Brain microvascular endothelial cell (primary cell): Measurements from ENCODE around the gene MARCHF9.

Source experiments
- DNase-seq: peaks from one replicate; pipeline ENCODE4 v3.0.0-alpha.2; 2020
- H3K27ac ChIP-seq: fragments of 250-450 bp; sonication (Bioruptor Pico); 2 replicates; pipeline ENCODE4 v1.5.1; 2020; ENCODE audit warnings: mild to moderate bottlenecking, moderate library complexity
- H3K27me3 ChIP-seq: fragments of 250-450 bp; sonication (Bioruptor Pico); replicated peaks from 2 replicates; pipeline ENCODE4 v1.5.1; 2020; ENCODE audit warnings: mild to moderate bottlenecking
- H3K36me3 ChIP-seq: fragments of 250-450 bp; sonication (Bioruptor Pico); replicated peaks from 2 replicates; pipeline ENCODE4 v1.5.1; 2020; ENCODE audit warnings: mild to moderate bottlenecking
- H3K4me3 ChIP-seq: 2 replicates; pipeline ENCODE4 v1.5.1; 2011; ENCODE audit warnings: low read depth, mild to moderate bottlenecking, control low read depth, low read length, moderate library complexity
- CTCF ChIP-seq: IDR thresholded peaks from 2 replicates; pipeline ENCODE4 v1.5.1; 2011; ENCODE audit warnings: low read depth, mild to moderate bottlenecking, moderate library complexity, low read length, control low read depth, inconsistent platforms; ENCODE audit errors: missing control alignments
- in situ Hi-C: cut with HindIII; loops from 2 replicates; pipeline ENCODE4 v1.10.0; 2017; ENCODE audit warnings: low sequenced_read_pairs, low pct_ligation_motif_present

The MARCHF9 gene

GRCh38 chr12:57765003-57765697, 10.2 kb downstream of the MARCHF9 start:
- Histone ChIP-seq H3K4me3 (peak overlapping the region; percentile 39), H3K27me3 (peaks cover 27% of the 10 kb centered on the region), H3K27ac (no peak overlapping the region), H3K36me3 (peaks cover 6% of the 10 kb centered on the region)
- no peak for DNase-seq
- in situ Hi-C loops = no loop called here
- peak; percentile 62 for TF ChIP-seq CTCF

- in situ Hi-C loops = no loop called here
- no peak for DNase-seq
- Histone ChIP-seq H3K27ac (no peak overlapping the region), H3K36me3 (peaks cover 10% of the 10 kb centered on the region), H3K4me3 (peak overlapping the region; percentile 31), H3K27me3 (peaks cover 27% of the 10 kb centered on the region)
- no peak for TF ChIP-seq CTCF
Measured at GRCh38 chr12:57765698-57766463, 11.0 kb downstream of the MARCHF9 start.

- Histone ChIP-seq H3K27me3 (peaks cover 27% of the 10 kb centered on the region), H3K27ac (no peak within 1 kb of the TSS), H3K4me3 (peak within 1 kb of the TSS; percentile 31), H3K36me3 (peaks cover 10% of the 10 kb centered on the region)
- no peak for DNase-seq
- in situ Hi-C loops = no loop called here
- TF ChIP-seq CTCF = no peak
Measured at GRCh38 chr12:57766464-57767304, 11.8 kb downstream of the MARCHF9 start, which contains the start of gene CYP27B1. TSS of gene CYP27B1 (minus strand) at chr12:57767078. CDS start at chr12:57767041, 37 bp downstream.

GRCh38 chr12:57767305-57767698, 12.4 kb downstream of the MARCHF9 start:
- H3K36me3 ChIP-seq = peaks cover 10% of the 10 kb centered on the region
- in situ Hi-C loops = no loop called here
- no peak overlapping the region for H3K27ac ChIP-seq
- DNase-seq = no peak
- H3K4me3 ChIP-seq = no peak overlapping the region
- peaks cover 27% of the 10 kb centered on the region for H3K27me3 ChIP-seq
- no peak for TF ChIP-seq CTCF

- in situ Hi-C loops = no loop called here
- TF ChIP-seq CTCF = no peak
- peaks cover 10% of the 10 kb centered on the region for H3K36me3 ChIP-seq
Measured at GRCh38 chr12:57767876-57768275, 13.0 kb downstream of the MARCHF9 start.

More at GRCh38 chr12:57767876-57768275, 13.0 kb downstream of the MARCHF9 start:
- Histone ChIP-seq H3K27me3 (peaks cover 27% of the 10 kb centered on the region), H3K4me3 (no peak overlapping the region), H3K27ac (no peak overlapping the region)
- DNase-seq = no peak
